Endothelial cell of umbilical vein (primary cell): Measurements from ENCODE around the gene PPTC7. TPM values are rescaled to one million over a fixed set of nuclear protein-coding genes. Genes with fewer than 3 reads are reported as not detected.

Experiments
- BruUV-seq: library from RNA; stranded (reverse); fragments of 400-500 nt; replicated peaks from 2 replicates; lab custom pipeline; 2021; lab: Mats Ljungman, UMichigan
- CTCF ChIA-PET: fragments of 300-600, 350-600 bp; sonication (Branson Sonifier 250); formaldehyde crosslinking; loops from one replicate; lab custom pipeline; 2021; ENCODE audit warnings: antibody characterized with exemption, inconsistent platforms; lab: Charles Lee
- POLR2A ChIA-PET: fragments of 300-600, 350-600 bp; sonication (Branson Sonifier 250); formaldehyde crosslinking; loops from one replicate; lab custom pipeline; 2021; ENCODE audit warnings: antibody characterized with exemption, inconsistent platforms; lab: Charles Lee
- DNase-seq: peaks from one replicate; pipeline ENCODE4 v3.0.0-alpha.2; 2011; ENCODE audit warnings: low read depth, low spot score
- FAIRE-seq: peaks from 2 replicates; lab custom pipeline; 2011; peaks lifted over from hg19 to GRCh38; lab: Jason Lieb, UNC
- H2AFZ ChIP-seq: 2 replicates; pipeline ENCODE4 v1.6.0; 2012; ENCODE audit warnings: low read depth, low read length, control low read depth, inconsistent platforms
- H3K27ac ChIP-seq: 2 replicates; pipeline ENCODE4 v1.5.1; 2011; ENCODE audit warnings: low read depth, mild to moderate bottlenecking, control low read depth, low read length, moderate library complexity; ENCODE audit not compliant: insufficient read depth
- H3K27me3 ChIP-seq, 2 experiments: 2 replicates each; pipeline versions ENCODE4 v1.6.0 to v1.6.1; 2011; ENCODE audit warnings: low read length in 2 of 2, mixed read lengths in 1 of 2; ENCODE audit not compliant: control insufficient read depth in 2 of 2, insufficient read depth in 2 of 2
- H3K36me3 ChIP-seq, 2 experiments: 2 replicates in 1 of 2; 3 replicates in 1 of 2; pipeline ENCODE4 v1.5.1; 2011; ENCODE audit warnings: low read length in 2 of 2, mild to moderate bottlenecking in 1 of 2, moderate library complexity in 1 of 2; ENCODE audit not compliant: control insufficient read depth in 2 of 2, insufficient read depth in 2 of 2; ENCODE audit errors: extremely low read depth in 1 of 2
- H3K4me1 ChIP-seq: 3 replicates; pipeline ENCODE4 v1.5.1; 2011; ENCODE audit warnings: mild to moderate bottlenecking, low read length; ENCODE audit not compliant: control insufficient read depth, insufficient read depth; ENCODE audit errors: extremely low read depth
- H3K4me2 ChIP-seq: 2 replicates; pipeline ENCODE4 v1.6.1; 2011; ENCODE audit warnings: low read length, control low read depth, mixed read lengths; ENCODE audit not compliant: insufficient read depth
- H3K4me3 ChIP-seq, 3 experiments: fragments of 200-600 bp in 1 of 3; sonication (generic), shearing (Covaris generic) in 1 of 3; replicated peaks in 1 of 3; 2 replicates each; pipeline ENCODE4 v1.5.1; 2011 to 2016; ENCODE audit warnings: control low read depth in 3 of 3, low read length in 3 of 3, mild to moderate bottlenecking in 2 of 3, inconsistent platforms in 1 of 3, low read depth in 1 of 3, moderate library complexity in 1 of 3; ENCODE audit not compliant: insufficient read depth in 1 of 3
- H3K79me2 ChIP-seq: 2 replicates; pipeline ENCODE4 v1.6.0; 2012; ENCODE audit warnings: low read length, inconsistent platforms; ENCODE audit not compliant: control insufficient read depth, insufficient read depth
- H3K9ac ChIP-seq: replicated peaks from 2 replicates; pipeline ENCODE3; 2011; ENCODE audit warnings: low read length, control low read depth; ENCODE audit not compliant: insufficient read depth; ENCODE audit errors: extremely low read depth
- H3K9me1 ChIP-seq: replicated peaks from 3 replicates; pipeline ENCODE4 v1.6.0; 2011; ENCODE audit warnings: mild to moderate bottlenecking, low read length; ENCODE audit not compliant: control insufficient read depth, insufficient read depth; ENCODE audit errors: extremely low read depth
- H3K9me3 ChIP-seq: replicated peaks from 2 replicates; pipeline ENCODE4 v1.5.1; 2012; ENCODE audit warnings: low read length, inconsistent platforms; ENCODE audit not compliant: control insufficient read depth, insufficient read depth
- H4K20me1 ChIP-seq: replicated peaks from 2 replicates; pipeline ENCODE3; 2011; ENCODE audit warnings: mild to moderate bottlenecking, low read length; ENCODE audit not compliant: control insufficient read depth, insufficient read depth; ENCODE audit errors: extremely low read depth
- CTCF ChIP-seq, 2 donors: IDR thresholded peaks; 1 replicate in 1 of 2; 2 replicates in 1 of 2; pipeline ENCODE4 v1.5.1; 2011; ENCODE audit warnings: low read length in 2 of 2, mild to moderate bottlenecking in 2 of 2, moderate library complexity in 2 of 2, control low read depth in 1 of 2, inconsistent platforms in 1 of 2, low read depth in 1 of 2; ENCODE audit not compliant: insufficient read depth in 1 of 2; ENCODE audit errors: extremely low read depth in 1 of 2
- GATA2 ChIP-seq: IDR thresholded peaks from 2 replicates; pipeline ENCODE4 v1.7.0; 2011; ENCODE audit warnings: low read depth, mild to moderate bottlenecking, moderate library complexity, mixed read lengths, low read length; ENCODE audit not compliant: insufficient read length, insufficient read depth
- MAX ChIP-seq: IDR thresholded peaks from 2 replicates; pipeline ENCODE4 v1.6.1; 2011; ENCODE audit not compliant: insufficient read depth, insufficient read length
- POLR2AphosphoS5 ChIP-seq: IDR thresholded peaks from 2 replicates; pipeline ENCODE4 v1.6.1; 2012; ENCODE audit warnings: low read depth, mild to moderate bottlenecking, control low read depth, low read length, moderate library complexity; ENCODE audit not compliant: insufficient read depth
- dilution Hi-C: fragments of 300-500 bp; cut with MboI; formaldehyde crosslinking; loops from one replicate; pipeline ENCODE4 v1.15.0; 2019; ENCODE audit warnings: low sequenced_read_pairs; ENCODE audit not compliant: extremely low pct_ligation_motif_present
- intact Hi-C: fragments of 100-400 bp; cut with micrococcal nuclease; formaldehyde crosslinking; loops from one replicate; pipeline ENCODE4 v1.10.0; 2022
- polyA plus RNA-seq, 4 experiments: library from polyadenylated mRNA; depleted of rRNA in 3 of 4; stranded (reverse) in 3 of 4; unstranded in 1 of 4; fragments of >200 nt; gene quantifications; 2 replicates each; pipeline versions ENCODE4 v1.2.1 to v1.2.3, GENCODE V29; 2011 to 2012; ENCODE audit warnings: missing spikeins in 1 of 4
- total RNA-seq: library from RNA; stranded (reverse); gene quantifications from 2 replicates; pipeline ENCODE4 v1.2.3, GENCODE V29; 2021

The PPTC7 gene
- total and polyA plus RNA-seq, 2 donors (not counting 3 experiments of a cell fraction or from before 2014, with no cell fraction given) = 8.4 to 15.2 TPM

- DNase-seq = peak; percentile 70
- H3K9me1 ChIP-seq = no peaks in the 10 kb centered on the region
- CTCF ChIA-PET = interaction anchor here (1.5 kb wide), 1 partner anchor 18 kb away, joined by 4 read pairs; no protein-coding TSS in a partner anchor
- H2AFZ ChIP-seq = peak overlapping the region; percentile 39
- dilution Hi-C loops (no loop called here), intact Hi-C loops (loop anchor here (1.0 to 5.0 kb wide), 4 partner anchors 36 to 116 kb away; partner anchors contain the start of genes FAM216A, GPN3, RAD9B and VPS29)
- no TSS peak for BruUV-seq
- no peaks in the 10 kb centered on the region for H4K20me1 ChIP-seq
- TF ChIP-seq CTCF (IDR thresholded peaks at IDR 0.05; ENCODE audit: extremely low read depth in 1 of 2, insufficient read depth in 1 of 2, low read depth in 1 of 2, low read length in 2 of 2) (no peak), GATA2 (no peak), MAX (no peak), POLR2AphosphoS5 (no peak)
- peak overlapping the region; percentile 97 for H3K4me2 ChIP-seq
- H3K27me3 ChIP-seq = no peaks in the 10 kb centered on the region
- peak overlapping the region; percentile 7 for H3K27ac ChIP-seq
- peaks cover 51% of the 10 kb centered on the region for H3K79me2 ChIP-seq
- H3K9ac ChIP-seq = peak overlapping the region; percentile 77
- no peaks in the 10 kb centered on the region for H3K9me3 ChIP-seq
- H3K36me3 ChIP-seq = no peaks in the 10 kb centered on the region
- peak overlapping the region; percentile 77 to 91 (median 84) for H3K4me3 ChIP-seq
- peaks cover 37% of the 10 kb centered on the region for H3K4me1 ChIP-seq
- no peak for FAIRE-seq
- POLR2A ChIA-PET = no interaction called here
Observed at GRCh38 chr12:110582276-110583136, 612 bp downstream of the PPTC7 start.
